Body of pancreas (tissue), 4 donors: ENCODE data around the gene ADRM1. TPM values are rescaled to one million over a fixed set of nuclear protein-coding genes. Genes with fewer than 3 reads are reported as not detected.

Source experiments
- ATAC-seq: fragments of 150-250 bp; one replicate; pipeline ENCODE4 v1.9.1; 2016
- DNase-seq, 4 donors: peaks; one replicate each; pipeline ENCODE4 v3.0.0-alpha.2; 2019
- H3K27ac ChIP-seq, 4 donors: fragments of 200-600 bp; sonication (generic); 1 replicate in 3 of 4; 2 replicates in 1 of 4; pipeline versions ENCODE4 v1.5.1 to v1.6.1; 2016 to 2019; ENCODE audit warnings: mild to moderate bottlenecking in 1 of 4, mixed read lengths in 1 of 4, moderate library complexity in 1 of 4
- H3K27me3 ChIP-seq, 2 donors: fragments of 200-600 bp; sonication (generic); one replicate each; pipeline ENCODE4 v1.6.0; 2016; ENCODE audit warnings: mild to moderate bottlenecking in 1 of 2
- H3K36me3 ChIP-seq, 2 donors: fragments of 200-600 bp; sonication (generic); replicated peaks in 1 of 2; 2 replicates each; pipeline ENCODE4 v1.5.1; 2016; ENCODE audit warnings: low read depth in 2 of 2; ENCODE audit not compliant: insufficient read depth in 1 of 2
- H3K4me1 ChIP-seq: fragments of 200-600 bp; sonication (generic); one replicate; pipeline ENCODE4 v1.6.0; 2016
- H3K4me3 ChIP-seq, 2 donors: fragments of 200-600 bp; sonication (generic); 1 replicate in 1 of 2; 2 replicates in 1 of 2; pipeline ENCODE4 v1.5.1; 2016 to 2019
- H3K9me3 ChIP-seq, 3 donors: fragments of 200-600 bp; sonication (generic); 1 replicate in 2 of 3; 2 replicates in 1 of 3; pipeline ENCODE4 v1.5.1; 2016
- CTCF ChIP-seq, 7 experiments: fragments of 450-650 bp in 4 of 7; fragments of 200-600 bp in 3 of 7; sonication (generic) in 3 of 7; IDR thresholded peaks; one replicate each; pipeline ENCODE4 v1.5.1; 2016 to 2019; ENCODE audit warnings: antibody characterized with exemption in 7 of 7
- POLR2A ChIP-seq, 3 donors: fragments of 450-650 bp; IDR thresholded peaks; one replicate each; pipeline ENCODE4 v1.6.1; 2016; ENCODE audit warnings: antibody characterized with exemption in 3 of 3, mild to moderate bottlenecking in 2 of 3
- WGBS, 2 donors: methylation state at CpG; one replicate each; pipeline ENCODE4 v1.1.5; 2017; 5-methylcytosine and 5-hydroxymethylcytosine counted together
- intact Hi-C: fragments of 100-400 bp; cut with DNase I; formaldehyde crosslinking; loops from one replicate; pipeline ENCODE4 v1.15.1; 2023
- total RNA-seq, 2 donors: library from RNA; depleted of rRNA; stranded (reverse); fragments of >200 nt; gene quantifications; one replicate each; pipeline ENCODE4 v1.1.0, GENCODE V29; 2016

Gene ADRM1, protein sequence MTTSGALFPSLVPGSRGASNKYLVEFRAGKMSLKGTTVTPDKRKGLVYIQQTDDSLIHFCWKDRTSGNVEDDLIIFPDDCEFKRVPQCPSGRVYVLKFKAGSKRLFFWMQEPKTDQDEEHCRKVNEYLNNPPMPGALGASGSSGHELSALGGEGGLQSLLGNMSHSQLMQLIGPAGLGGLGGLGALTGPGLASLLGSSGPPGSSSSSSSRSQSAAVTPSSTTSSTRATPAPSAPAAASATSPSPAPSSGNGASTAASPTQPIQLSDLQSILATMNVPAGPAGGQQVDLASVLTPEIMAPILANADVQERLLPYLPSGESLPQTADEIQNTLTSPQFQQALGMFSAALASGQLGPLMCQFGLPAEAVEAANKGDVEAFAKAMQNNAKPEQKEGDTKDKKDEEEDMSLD
- total RNA-seq: 100 to 1,000 TPM in 1 of 2 donors, 10 to 100 TPM in 1; 79.9 to 104 TPM

DNA sequence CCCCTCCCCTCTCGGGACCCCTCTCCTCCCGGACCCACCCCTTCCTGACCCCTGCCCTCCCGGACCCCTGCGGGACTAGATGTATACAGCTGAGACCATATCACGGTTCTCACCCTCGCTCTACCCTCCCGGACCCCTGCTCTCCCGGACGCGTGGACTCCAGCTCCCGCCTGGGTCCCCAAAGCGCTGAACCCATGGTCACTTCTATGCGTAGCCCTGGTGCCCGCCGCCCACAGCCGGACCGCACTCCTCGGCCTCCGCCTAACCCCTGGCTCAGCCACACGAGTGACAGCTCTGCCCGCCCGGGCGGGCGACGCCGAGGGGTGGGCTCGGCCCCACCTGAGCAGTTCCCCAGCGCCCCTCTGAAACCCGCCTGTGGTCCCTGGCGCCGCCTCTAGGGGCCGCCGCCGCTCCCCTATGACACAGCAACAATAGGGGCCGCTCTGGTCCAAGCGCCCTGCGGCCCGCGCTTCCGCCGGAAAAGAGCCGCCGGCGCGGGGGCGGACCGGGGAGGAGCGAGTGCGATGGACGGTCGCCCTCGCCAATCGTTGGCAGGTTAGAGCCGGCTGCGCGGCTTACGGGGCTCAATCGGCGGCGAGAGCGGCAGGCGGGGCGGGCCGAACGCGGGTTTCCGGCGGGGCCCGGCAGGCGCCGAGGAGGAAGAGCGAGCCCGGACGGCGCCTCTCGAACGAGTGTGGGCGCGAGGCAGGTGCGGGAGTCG, at the start of gene ADRM1:
Gene ADRM1 (plus strand): TSS at position 657 of the 721 bp plus-strand sequence. CDS start 572 bp downstream, outside the sequence.
- peak within 1 kb of the TSS; percentile 97 to 99 (median 98) for H3K27ac ChIP-seq
- intact Hi-C loops: no loop called here
- H3K36me3 ChIP-seq: peaks cover 7 to 10% of the 10 kb centered on the region in 2 donors
- DNase-seq (peak; percentile 96), ATAC-seq (peak; percentile 88)
- 0% methylated on average over 9 to 48 of the region's 81 CpGs for WGBS, 2 donors
- TF ChIP-seq POLR2A (IDR thresholded peaks at IDR 0.05) (peak; percentile 45 to 70 (median 57)), CTCF (IDR thresholded peaks at IDR 0.05) (peak; percentile 92 to 98 (median 95))
- peaks cover 57% of the 10 kb centered on the region for H3K4me1 ChIP-seq
- peak within 1 kb of the TSS; percentile 32 to 60 for H3K4me3 ChIP-seq
- no peaks in the 10 kb centered on the region for H3K27me3 ChIP-seq
- H3K9me3 ChIP-seq: no peaks in the 10 kb centered on the region

DNA sequence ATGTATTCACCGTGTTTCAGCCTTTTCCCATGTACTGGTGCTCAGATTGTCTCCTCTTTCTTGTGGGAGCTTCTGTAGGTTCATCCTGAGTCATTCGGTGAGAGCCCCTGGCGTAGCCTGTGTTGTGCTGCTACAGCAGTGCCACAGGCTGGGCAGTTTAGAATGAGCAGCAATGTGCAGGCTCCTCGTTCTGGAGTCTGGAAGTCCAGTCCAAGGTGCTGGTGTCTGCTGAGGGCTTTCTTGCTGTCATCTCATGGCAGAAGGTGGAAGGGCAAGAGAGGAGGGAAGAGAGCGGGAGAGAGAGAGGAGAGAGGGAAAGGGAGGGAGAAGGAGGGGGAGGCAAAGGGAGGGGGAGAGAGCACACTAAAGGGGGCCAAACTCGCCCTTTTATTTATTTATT, 49.4 kb upstream of the ADRM1 start:
- Histone ChIP-seq H3K36me3 (peaks cover 0 to 2% of the 10 kb centered on the region in 2 donors), H3K9me3 (no peaks in the 10 kb centered on the region), H3K4me3 (no peak overlapping the region), H3K4me1 (peaks cover 25% of the 10 kb centered on the region), H3K27me3 (no peaks in the 10 kb centered on the region), H3K27ac (no peak overlapping the region)
- 84 to 87% methylated on average over 6 of the region's 6 CpGs for WGBS, 2 donors
- DNase-seq (no peak), ATAC-seq (no peak)
- intact Hi-C loops: no loop called here
- TF ChIP-seq CTCF (IDR thresholded peaks at IDR 0.05) (no peak), POLR2A (IDR thresholded peaks at IDR 0.05) (no peak)

DNA sequence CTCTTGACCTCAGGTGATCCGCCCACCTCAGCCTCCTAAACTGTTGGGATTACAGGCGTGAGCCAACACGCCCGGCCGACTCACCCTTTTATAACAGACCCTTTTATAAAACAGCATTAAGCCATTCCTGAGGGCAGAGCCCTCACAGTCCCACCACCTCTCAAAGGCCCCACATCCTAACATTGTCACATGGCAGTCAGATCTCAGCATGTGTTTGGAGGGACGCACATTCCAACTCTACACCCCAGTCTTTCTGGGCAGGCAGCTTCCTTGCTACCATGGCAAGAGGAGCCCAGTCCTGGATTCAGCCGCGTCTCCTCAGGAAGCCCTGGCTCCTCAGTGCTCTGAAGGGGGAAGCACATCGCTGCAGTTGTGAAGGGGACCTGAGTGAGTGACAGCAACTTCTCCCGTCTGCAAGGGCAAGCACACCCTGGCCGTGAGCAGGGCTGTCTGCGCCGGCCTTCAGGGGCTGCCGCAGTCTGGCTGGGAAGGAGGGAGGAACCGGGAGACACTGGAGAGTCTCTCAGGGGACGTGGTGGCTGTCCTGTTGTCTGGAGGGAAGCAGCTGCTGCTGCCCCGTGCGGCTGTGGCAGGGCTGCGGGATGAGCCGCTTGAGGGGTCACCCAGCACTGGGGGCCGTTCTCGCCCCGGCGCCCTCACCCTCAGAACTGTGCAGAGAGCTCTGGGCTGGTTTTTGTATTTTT, 48.6 kb upstream of the ADRM1 start:
- peaks cover 19% of the 10 kb centered on the region for H3K4me1 ChIP-seq
- 84 to 88% methylated on average over 17 to 24 of the region's 24 CpGs for WGBS, 2 donors
- DNase-seq: no peak

GRCh38 chr20:62255976-62256375, 46.8 kb upstream of the ADRM1 start:
- Histone ChIP-seq H3K4me3 (no peak overlapping the region), H3K36me3 (peaks cover 0 to 8% of the 10 kb centered on the region in 2 donors), H3K9me3 (no peaks in the 10 kb centered on the region), H3K27ac (no peak overlapping the region), H3K4me1 (peaks cover 8% of the 10 kb centered on the region), H3K27me3 (no peaks in the 10 kb centered on the region)
- WGBS, 2 donors: 88 to 90% methylated on average over 10 of the region's 10 CpGs
- no peak for DNase-seq
- ATAC-seq: no peak
- intact Hi-C loops: no loop called here
- TF ChIP-seq CTCF (IDR thresholded peaks at IDR 0.05): no peak
- no peak for TF ChIP-seq POLR2A (IDR thresholded peaks at IDR 0.05)

More for the DNA sequence above, 48.6 kb upstream of the ADRM1 start:
- Histone ChIP-seq H3K9me3 (no peaks in the 10 kb centered on the region), H3K4me3 (no peak overlapping the region), H3K36me3 (peaks cover 0 to 2% of the 10 kb centered on the region in 2 donors), H3K27me3 (no peaks in the 10 kb centered on the region), H3K27ac (no peak overlapping the region)
- intact Hi-C loops: no loop called here
- ATAC-seq: no peak
- TF ChIP-seq POLR2A (IDR thresholded peaks at IDR 0.05): no peak
- TF ChIP-seq CTCF (IDR thresholded peaks at IDR 0.05): no peak
